ENCODE data around the gene TMEM254. TPM values are rescaled to one million over a fixed set of nuclear protein-coding genes. Genes with fewer than 3 reads are reported as not detected.

The TMEM254 gene
- total and polyA plus RNA-seq, 2 of the 13 experiments (the other 11 are each of a cell fraction or from before 2014, with no cell fraction given), result 11.2 to 39.0 TPM

GRCh38 chr10:80081801-80082750, 3.6 kb downstream of the TMEM254 start (continued):
- TF ChIP-seq PRDM4 (CRISPR knock-in tag; IDR thresholded peaks at IDR 0.05; ENCODE audit: borderline replicate concordance) (no peak), HIC2 (CRISPR knock-in tag; IDR thresholded peaks at IDR 0.05; ENCODE audit: low read depth) (no peak), ZNF431 (CRISPR knock-in tag; IDR thresholded peaks at IDR 0.05; ENCODE audit: borderline replicate concordance, low read depth) (no peak), ZNF615 (CRISPR knock-in tag; IDR thresholded peaks at IDR 0.05; ENCODE audit: borderline replicate concordance) (no peak), SIN3B (IDR thresholded peaks at IDR 0.05; ENCODE audit: low read length) (no peak), FOXA3 (CRISPR knock-in tag; IDR thresholded peaks at IDR 0.05) (0 out of 2 replicates have a peak, but pooled peaks have one; percentile 25), MXD4 (CRISPR knock-in tag; IDR thresholded peaks at IDR 0.05) (no peak), USF2 (IDR thresholded peaks at IDR 0.05; ENCODE audit: low read depth, low read length) (no peak), USF2 (CRISPR knock-in tag; IDR thresholded peaks at IDR 0.05; ENCODE audit: borderline replicate concordance) (no peak), NCOA2 (CRISPR knock-in tag; IDR thresholded peaks at IDR 0.05) (peak; percentile 37), NFE2L2 (IDR thresholded peaks at IDR 0.05; ENCODE audit: low read length) (no peak), HNRNPL (IDR thresholded peaks at IDR 0.05; ENCODE audit: low read depth, low read length) (no peak), ZNF878 (CRISPR knock-in tag; IDR thresholded peaks at IDR 0.05) (no peak), DNMT3B (CRISPR knock-in tag; conservative IDR thresholded peaks at IDR 0.05) (no peak), RAD21 (CRISPR knock-in tag; IDR thresholded peaks at IDR 0.05) (no peak), HNRNPLL (IDR thresholded peaks at IDR 0.05; ENCODE audit: low read depth, low read length, poor library complexity, severe bottlenecking) (no peak), MLLT10 (CRISPR knock-in tag; IDR thresholded peaks at IDR 0.05) (no peak), ZNF841 (CRISPR knock-in tag; IDR thresholded peaks at IDR 0.05; ENCODE audit: borderline replicate concordance) (no peak), KLF12 (CRISPR knock-in tag; IDR thresholded peaks at IDR 0.05; ENCODE audit: borderline replicate concordance) (no peak), NFKBIZ (CRISPR knock-in tag; IDR thresholded peaks at IDR 0.05) (no peak), YEATS2 (CRISPR knock-in tag; IDR thresholded peaks at IDR 0.05; ENCODE audit: borderline replicate concordance) (no peak), ZGPAT (CRISPR knock-in tag; IDR thresholded peaks at IDR 0.05) (peak; percentile 48; the same call in 1 of the 2 replicates), ZNF329 (CRISPR knock-in tag; IDR thresholded peaks at IDR 0.05; ENCODE audit: low read depth) (no peak)
